H9 (cell line): ENCODE measurements around the gene POU2F1. TPM values are rescaled to one million over a fixed set of nuclear protein-coding genes. Genes with fewer than 3 reads are reported as not detected.

Experiments
- DNase-seq: peaks from one replicate; pipeline ENCODE4 v3.0.0-alpha.2; 2017
- H2AFZ ChIP-seq: one replicate; pipeline ENCODE4 v1.6.1; 2013; ENCODE audit warnings: mild to moderate bottlenecking, low read length, control low read depth, moderate library complexity
- H2AK5ac ChIP-seq: 2 replicates; pipeline ENCODE4 v1.6.1; 2013; ENCODE audit warnings: low read length, control low read depth, mixed read lengths; ENCODE audit not compliant: insufficient read length
- H2BK120ac ChIP-seq: one replicate; pipeline ENCODE4 v1.6.1; 2013; ENCODE audit warnings: low read depth, mild to moderate bottlenecking, low read length, control low read depth, inconsistent platforms; ENCODE audit not compliant: poor library complexity, severe bottlenecking
- H2BK12ac ChIP-seq: 2 replicates; pipeline ENCODE4 v1.6.1; 2013; ENCODE audit warnings: low read length, control low read depth, mixed read lengths, low read depth; ENCODE audit not compliant: insufficient read length
- H2BK15ac ChIP-seq: 2 replicates; pipeline ENCODE4 v1.6.1; 2013; ENCODE audit warnings: low read depth, low read length, control low read depth
- H2BK20ac ChIP-seq: one replicate; pipeline ENCODE4 v1.6.1; 2013; ENCODE audit warnings: low read depth, mild to moderate bottlenecking, low read length, control low read depth, inconsistent platforms; ENCODE audit not compliant: poor library complexity, severe bottlenecking
- H2BK5ac ChIP-seq: 2 replicates; pipeline ENCODE4 v1.6.1; 2013; ENCODE audit warnings: low read length, control low read depth, mixed read lengths; ENCODE audit not compliant: insufficient read length
- H3K14ac ChIP-seq: 2 replicates; pipeline ENCODE4 v1.6.1; 2013; ENCODE audit warnings: low read length, control low read depth; ENCODE audit not compliant: insufficient read depth
- H3K18ac ChIP-seq: 2 replicates; pipeline ENCODE4 v1.6.1; 2013; ENCODE audit warnings: low read depth, mild to moderate bottlenecking, mixed read lengths, low read length, control low read depth; ENCODE audit not compliant: insufficient read length
- H3K23ac ChIP-seq: 2 replicates; pipeline ENCODE4 v1.6.1; 2013; ENCODE audit warnings: low read length, control low read depth, mixed read lengths, low read depth; ENCODE audit not compliant: insufficient read length
- H3K23me2 ChIP-seq: 2 replicates; pipeline ENCODE4 v1.6.1; 2013; ENCODE audit warnings: low read depth, mild to moderate bottlenecking, mixed read lengths, low read length, control low read depth; ENCODE audit not compliant: insufficient read length, poor library complexity, severe bottlenecking
- H3K27ac ChIP-seq: 2 replicates; pipeline ENCODE4 v1.5.1; 2013; ENCODE audit warnings: low read length, control low read depth, mixed read lengths, low read depth; ENCODE audit not compliant: insufficient read length
- H3K27me3 ChIP-seq: 2 replicates; pipeline ENCODE4 v1.6.1; 2013; ENCODE audit warnings: low read length, control low read depth, inconsistent platforms; ENCODE audit not compliant: insufficient read depth
- H3K4ac ChIP-seq: 2 replicates; pipeline ENCODE4 v1.6.1; 2013; ENCODE audit warnings: low read depth, mild to moderate bottlenecking, control low read depth, inconsistent platforms, low read length, moderate library complexity
- H3K4me1 ChIP-seq: 2 replicates; pipeline ENCODE4 v1.6.1; 2013; ENCODE audit warnings: low read length, control low read depth, inconsistent platforms; ENCODE audit not compliant: insufficient read depth
- H3K4me2 ChIP-seq: 2 replicates; pipeline ENCODE4 v1.6.1; 2013; ENCODE audit warnings: low read length, control low read depth, mixed read lengths; ENCODE audit not compliant: insufficient read length, insufficient read depth
- H3K56ac ChIP-seq: 2 replicates; pipeline ENCODE4 v1.6.1; 2013; ENCODE audit warnings: low read depth, mild to moderate bottlenecking, mixed read lengths, low read length, control low read depth; ENCODE audit not compliant: insufficient read length
- H3K79me1 ChIP-seq: 2 replicates; pipeline ENCODE4 v1.6.1; 2013; ENCODE audit warnings: low read depth, mild to moderate bottlenecking, moderate library complexity, low read length, control low read depth, inconsistent platforms; ENCODE audit not compliant: insufficient read depth, poor library complexity, severe bottlenecking
- H3K79me2 ChIP-seq: 2 replicates; pipeline ENCODE4 v1.6.1; 2013; ENCODE audit warnings: low read length, control low read depth, inconsistent platforms; ENCODE audit not compliant: insufficient read depth
- H3K9ac ChIP-seq: 2 replicates; pipeline ENCODE4 v1.6.1; 2013; ENCODE audit warnings: low read length, control low read depth, mixed read lengths; ENCODE audit not compliant: insufficient read length; ENCODE audit errors: extremely low read depth
- H3K9me3 ChIP-seq: one replicate; pipeline ENCODE4 v1.6.1; 2013; ENCODE audit warnings: low read depth, low read length, inconsistent platforms; ENCODE audit not compliant: control insufficient read depth
- H3T11ph ChIP-seq: one replicate; pipeline ENCODE4 v1.6.1; 2013; ENCODE audit warnings: mild to moderate bottlenecking, low read length, control low read depth, inconsistent platforms
- H4K20me1 ChIP-seq: one replicate; pipeline ENCODE4 v1.6.1; 2013; ENCODE audit not compliant: control insufficient read depth, insufficient read length, insufficient read depth
- H4K5ac ChIP-seq: 2 replicates; pipeline ENCODE4 v1.6.1; 2013; ENCODE audit warnings: low read depth, mild to moderate bottlenecking, mixed read lengths, low read length, control low read depth; ENCODE audit not compliant: insufficient read length
- H4K8ac ChIP-seq: replicated peaks from 2 replicates; pipeline ENCODE4 v1.6.1; 2013; ENCODE audit warnings: low read length, control low read depth, mixed read lengths, low read depth; ENCODE audit not compliant: insufficient read length
- H4K91ac ChIP-seq: 2 replicates; pipeline ENCODE4 v1.6.1; 2013; ENCODE audit warnings: low read depth, mild to moderate bottlenecking, moderate library complexity, mixed read lengths, low read length, control low read depth; ENCODE audit not compliant: insufficient read length
- H3K27ac Mint-ChIP-seq, 3 experiments: 2 replicates in 2 of 3; 3 replicates in 1 of 3; pipeline ENCODE4 v1.8.0; 2020 to 2021; ENCODE audit warnings: mixed read lengths in 3 of 3, mild to moderate bottlenecking in 1 of 3, moderate library complexity in 1 of 3
- H3K27me3 Mint-ChIP-seq: 2 replicates; pipeline ENCODE4 v1.8.0; 2021; ENCODE audit warnings: low read depth, mild to moderate bottlenecking, moderate library complexity, mixed read lengths
- H3K36me3 Mint-ChIP-seq, 3 experiments: 2 replicates in 2 of 3; 3 replicates in 1 of 3; pipeline ENCODE4 v1.8.0; 2020 to 2021; ENCODE audit warnings: low read depth in 3 of 3, mixed read lengths in 3 of 3; ENCODE audit not compliant: insufficient read depth in 1 of 3
- H3K4me1 Mint-ChIP-seq, 2 experiments: 2 replicates each; pipeline ENCODE4 v1.8.0; 2020; ENCODE audit warnings: mixed read lengths in 2 of 2
- H3K4me3 Mint-ChIP-seq, 2 experiments: 2 replicates in 1 of 2; 3 replicates in 1 of 2; pipeline ENCODE4 v1.8.0; 2020 to 2021; ENCODE audit warnings: mild to moderate bottlenecking in 2 of 2, mixed read lengths in 2 of 2, moderate library complexity in 1 of 2
- H3K9me3 Mint-ChIP-seq, 2 experiments: 2 replicates in 1 of 2; 3 replicates in 1 of 2; pipeline ENCODE4 v1.8.0; 2020; ENCODE audit warnings: mild to moderate bottlenecking in 2 of 2, mixed read lengths in 2 of 2, moderate library complexity in 1 of 2
- CTCF ChIP-seq: fragments of 200-600 bp; sonication (generic); conservative IDR thresholded peaks from 3 replicates; pipeline ENCODE4 v1.8.0; 2021; ENCODE audit warnings: antibody characterized with exemption, mild to moderate bottlenecking
- WGBS: extraction: QIAGEN DNeasy Blood & Tissue Kit; methylation state at CpG from one replicate; pipeline ENCODE4 v1.1.7; 2013; ENCODE audit warnings: missing lambda C conversion rate, low lambda C conversion rate, mixed read lengths; ENCODE audit not compliant: insufficient read length; ENCODE audit errors: extremely low coverage; 5-methylcytosine and 5-hydroxymethylcytosine counted together
- total RNA-seq: library from RNA; stranded (reverse); gene quantifications from 2 replicates; pipeline ENCODE4 v1.2.1, GENCODE V29; 2021

The POU2F1 gene
- total RNA-seq, 1 experiment from 2014 or later: 62.5 TPM

GRCh38 chr1:167185974-167186657 is 34.6 kb upstream of the POU2F1 start:
- H2AFZ ChIP-seq: no peak overlapping the region
- H3K23me2 ChIP-seq: no peaks in the 10 kb centered on the region
- H2BK20ac ChIP-seq: no peak overlapping the region
- no peak overlapping the region for H3K14ac ChIP-seq
- no peak for TF ChIP-seq CTCF
- Mint-ChIP-seq H3K9me3 (peaks cover 0 to 5% of the 10 kb centered on the region in 2 experiments; a peak in 2 of 5 replicates), H3K27me3 (peaks cover 2% of the 10 kb centered on the region; the same call in 1 of the 2 replicates), H3K36me3 (no peaks in the 10 kb centered on the region; a peak in 1 of 7 replicates), H3K27ac (no peak overlapping the region), H3K4me3 (no peak overlapping the region), H3K4me1 (no peaks in the 10 kb centered on the region)
- WGBS: no CpG with 5 or more reads among the region's 6 CpGs
- H2AK5ac ChIP-seq: no peak overlapping the region
- H4K91ac ChIP-seq: no peak overlapping the region
- no peak overlapping the region for H3K4ac ChIP-seq
- H2BK5ac ChIP-seq: no peak overlapping the region
- no peak overlapping the region for H3K9ac ChIP-seq
- no peaks in the 10 kb centered on the region for H4K20me1 ChIP-seq
- no peak for DNase-seq
- no peak overlapping the region for H3K18ac ChIP-seq
- no peak overlapping the region for H4K8ac ChIP-seq
- no peaks in the 10 kb centered on the region for H3K79me1 ChIP-seq
- no peaks in the 10 kb centered on the region for H3K4me1 ChIP-seq
- no peak overlapping the region for H3K23ac ChIP-seq
- no peaks in the 10 kb centered on the region for H3K9me3 ChIP-seq
- H3K79me2 ChIP-seq: no peaks in the 10 kb centered on the region
- H3T11ph ChIP-seq: no peak overlapping the region
- no peak overlapping the region for H4K5ac ChIP-seq
- no peak overlapping the region for H2BK15ac ChIP-seq
- H3K56ac ChIP-seq: no peak overlapping the region
- no peak overlapping the region for H2BK12ac ChIP-seq
- no peak overlapping the region for H3K27ac ChIP-seq
- no peak overlapping the region for H2BK120ac ChIP-seq
- no peaks in the 10 kb centered on the region for H3K27me3 ChIP-seq
- H3K4me2 ChIP-seq: no peak overlapping the region
